Stimulated activated naive CD4-positive, alpha-beta T cell (primary cell): ENCODE data around the gene FBXO21.

Experiments used
- DNase-seq, 6 experiments: peaks; one replicate each; lab custom pipeline; 2025; lab: John Stamatoyannopoulos, UW

The FBXO21 gene

GRCh38 chr12:117162633-117163032 is 27.6 kb downstream of the FBXO21 start:
- no peak for DNase-seq

DNA sequence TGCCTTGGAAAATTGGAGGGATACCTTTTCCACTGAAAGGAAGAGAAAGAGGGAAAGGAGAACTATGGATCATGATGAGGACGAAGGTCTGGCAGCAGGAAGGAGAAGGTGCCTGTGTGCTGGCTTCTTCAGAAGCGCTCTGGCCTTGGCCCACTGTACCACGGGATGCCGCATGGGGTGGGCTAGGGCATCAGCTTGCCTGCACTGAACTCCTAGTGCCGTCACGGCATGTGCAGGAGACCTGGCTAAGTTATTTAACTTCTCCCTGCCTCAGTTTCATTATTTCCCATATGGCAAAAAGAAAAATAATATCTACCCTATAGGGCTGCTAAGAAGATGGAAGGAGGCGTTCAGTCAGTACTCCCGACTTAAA is 28.1 kb downstream of the FBXO21 start:
- no peak for DNase-seq

- no peak for DNase-seq
Measured at GRCh38 chr12:117161460-117162166, 28.7 kb downstream of the FBXO21 start.

DNA sequence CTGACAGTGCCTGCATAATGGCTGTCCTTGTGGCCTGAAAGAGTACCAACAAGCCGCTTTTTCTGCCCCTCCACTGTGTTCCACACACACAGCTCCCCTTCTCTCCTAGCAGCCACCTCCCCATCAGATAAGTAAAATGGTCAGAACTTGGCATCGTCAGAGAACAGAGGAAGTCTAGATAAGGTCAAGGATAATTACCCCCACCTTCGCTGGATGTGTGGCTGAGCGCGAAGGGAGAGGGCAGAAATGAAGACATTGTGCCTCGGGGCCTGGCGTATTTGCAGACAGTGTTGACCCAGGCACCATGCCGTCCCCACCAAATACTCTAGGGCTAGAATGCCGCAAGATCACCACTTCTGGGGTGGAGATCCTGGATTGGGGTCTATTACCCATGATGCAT is 30.6 kb downstream of the FBXO21 start:
- no peak for DNase-seq

- no peak for DNase-seq
Measured at GRCh38 chr12:117158911-117159553, 31.2 kb downstream of the FBXO21 start.

GRCh38 chr12:117158096-117158495 is 32.2 kb downstream of the FBXO21 start:
- DNase-seq, result no peak

DNA sequence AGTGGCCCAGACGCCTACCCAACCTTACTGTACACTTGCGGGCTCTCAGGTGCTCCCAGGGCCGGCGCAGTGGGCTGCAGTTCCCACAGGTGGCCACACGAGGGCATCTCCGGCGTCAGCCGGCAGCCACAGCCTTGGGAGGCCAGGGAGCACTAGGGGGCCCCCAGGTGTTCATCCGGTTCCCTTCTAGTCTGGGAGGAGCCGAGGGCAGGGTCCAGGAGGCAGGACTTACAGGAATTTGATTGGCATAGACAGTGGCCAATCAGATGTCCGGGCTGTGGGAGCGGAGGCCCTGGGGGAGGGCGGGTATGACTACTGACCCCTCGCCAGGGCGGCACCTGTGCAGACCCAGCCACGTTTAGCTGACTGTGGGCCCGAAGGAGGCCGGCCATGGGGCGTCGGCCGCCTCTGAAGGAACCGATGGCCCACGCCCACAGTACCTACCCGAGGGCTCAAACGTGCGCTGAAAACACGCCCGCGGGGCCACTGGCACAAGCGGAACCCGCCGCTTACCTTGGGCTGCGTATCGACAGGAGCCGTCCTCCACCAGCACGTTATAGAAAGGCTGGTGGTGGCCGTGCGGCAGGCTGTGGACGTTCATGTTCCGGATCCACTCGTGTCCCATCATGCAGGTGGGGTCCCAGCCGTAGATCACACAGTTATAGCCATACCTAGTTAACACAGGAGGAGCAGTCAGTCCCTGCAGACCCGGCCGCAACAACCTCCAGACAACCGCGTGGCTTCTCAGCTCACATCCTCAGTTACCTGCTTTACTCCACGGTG is 34.8 kb downstream of the FBXO21 start:
- peak; percentile 42 to 73 (median 57) for DNase-seq

- no peak for DNase-seq
Measured at GRCh38 chr12:117152793-117153775, 37.2 kb downstream of the FBXO21 start.

DNA sequence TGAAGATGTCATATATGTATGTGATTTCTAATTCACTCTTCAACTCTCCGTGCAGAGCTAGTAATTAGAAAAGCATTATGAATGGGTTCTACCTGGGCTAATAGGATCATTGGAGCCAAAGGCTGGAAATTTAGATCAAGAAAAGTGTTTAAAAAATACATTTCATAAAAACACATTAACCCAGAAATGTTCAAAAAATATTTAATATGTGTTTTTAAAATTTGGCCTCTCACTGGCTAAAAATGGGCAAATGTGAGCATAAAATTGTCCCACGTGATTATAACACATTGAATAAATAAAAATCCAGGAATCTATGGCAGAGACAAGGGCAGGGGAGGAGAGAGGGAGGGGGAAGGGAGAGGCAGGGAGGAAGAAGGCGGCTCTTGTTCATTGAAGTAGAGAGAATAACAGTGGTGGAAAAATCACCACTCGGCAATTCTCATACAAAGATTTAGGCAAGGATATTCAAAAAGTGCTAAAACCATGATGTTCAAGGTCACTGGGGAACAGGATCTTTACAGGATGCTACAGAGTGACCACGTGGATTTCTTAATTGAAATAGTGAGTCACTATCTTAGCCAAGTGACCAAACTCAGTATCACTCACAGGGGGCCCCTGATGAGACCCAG is 38.8 kb downstream of the FBXO21 start:
- DNase-seq, result no peak

GRCh38 chr12:117149431-117149830 is 40.8 kb downstream of the FBXO21 start:
- DNase-seq, result no peak

GRCh38 chr12:117148642-117149041 is 41.6 kb downstream of the FBXO21 start:
- no peak for DNase-seq

DNA sequence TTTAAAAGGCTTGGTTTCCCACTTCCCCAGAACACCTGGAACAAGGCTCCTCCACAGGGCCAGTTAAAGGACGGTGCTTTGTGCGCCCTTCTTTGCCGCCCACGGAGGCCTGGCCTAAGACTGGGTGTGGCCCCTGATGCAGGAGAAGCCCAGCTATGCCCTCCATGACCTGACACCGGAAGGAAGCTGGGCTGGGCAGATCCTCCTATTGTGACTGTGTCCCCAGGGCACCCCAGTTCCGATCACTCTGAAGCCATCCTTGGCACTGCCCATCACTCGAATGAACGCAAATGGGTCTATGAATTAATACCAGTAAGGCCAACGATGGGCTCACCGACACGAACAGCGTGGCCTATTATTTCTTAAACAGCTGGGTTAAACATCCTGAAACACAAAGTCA is 42.6 kb downstream of the FBXO21 start:
- no peak for DNase-seq

- no peak for DNase-seq
Measured at GRCh38 chr12:117145597-117146154, 44.6 kb downstream of the FBXO21 start.

DNA sequence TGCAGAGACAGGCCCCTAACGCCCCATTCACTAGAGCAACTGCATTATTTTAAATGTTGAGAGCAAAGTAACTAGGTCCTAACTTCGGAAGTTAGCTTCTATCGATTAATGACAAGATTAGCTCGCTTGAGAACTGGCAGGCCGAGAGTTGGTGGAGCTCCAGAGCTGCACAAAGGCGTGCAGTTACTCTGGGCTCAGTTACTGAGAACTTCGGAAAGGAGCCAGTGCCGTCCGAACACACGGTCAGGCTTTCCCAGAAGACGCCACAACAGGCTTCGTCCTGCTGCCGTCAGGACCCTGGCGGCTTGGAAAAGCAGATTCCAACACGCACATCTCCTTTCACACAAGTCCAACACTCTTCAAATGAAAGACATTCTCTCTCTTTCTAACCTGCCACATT is 45.7 kb downstream of the FBXO21 start:
- no peak for DNase-seq

- DNase-seq, result no peak
Measured at GRCh38 chr12:117143008-117143532, 47.2 kb downstream of the FBXO21 start.

DNA sequence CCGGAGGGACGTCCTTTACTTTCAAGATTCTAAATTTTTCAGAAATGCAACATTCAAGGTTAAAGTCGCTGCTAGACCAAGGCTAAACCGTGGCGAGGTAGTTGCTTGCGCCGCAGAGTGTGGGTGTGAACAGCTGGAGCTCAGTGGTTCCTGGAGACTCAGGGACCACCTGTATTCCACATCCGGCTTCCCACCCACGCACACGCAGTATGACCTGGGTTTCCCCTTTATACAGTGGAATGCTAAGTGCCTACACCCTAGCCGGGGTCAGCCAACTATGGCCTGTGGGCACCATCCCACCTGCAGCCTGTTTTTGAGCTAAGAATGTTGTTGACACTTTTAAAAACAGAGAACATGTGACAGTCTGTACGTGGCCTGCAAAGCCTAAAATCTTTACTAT is 48.2 kb downstream of the FBXO21 start:
- DNase-seq, result no peak

DNA sequence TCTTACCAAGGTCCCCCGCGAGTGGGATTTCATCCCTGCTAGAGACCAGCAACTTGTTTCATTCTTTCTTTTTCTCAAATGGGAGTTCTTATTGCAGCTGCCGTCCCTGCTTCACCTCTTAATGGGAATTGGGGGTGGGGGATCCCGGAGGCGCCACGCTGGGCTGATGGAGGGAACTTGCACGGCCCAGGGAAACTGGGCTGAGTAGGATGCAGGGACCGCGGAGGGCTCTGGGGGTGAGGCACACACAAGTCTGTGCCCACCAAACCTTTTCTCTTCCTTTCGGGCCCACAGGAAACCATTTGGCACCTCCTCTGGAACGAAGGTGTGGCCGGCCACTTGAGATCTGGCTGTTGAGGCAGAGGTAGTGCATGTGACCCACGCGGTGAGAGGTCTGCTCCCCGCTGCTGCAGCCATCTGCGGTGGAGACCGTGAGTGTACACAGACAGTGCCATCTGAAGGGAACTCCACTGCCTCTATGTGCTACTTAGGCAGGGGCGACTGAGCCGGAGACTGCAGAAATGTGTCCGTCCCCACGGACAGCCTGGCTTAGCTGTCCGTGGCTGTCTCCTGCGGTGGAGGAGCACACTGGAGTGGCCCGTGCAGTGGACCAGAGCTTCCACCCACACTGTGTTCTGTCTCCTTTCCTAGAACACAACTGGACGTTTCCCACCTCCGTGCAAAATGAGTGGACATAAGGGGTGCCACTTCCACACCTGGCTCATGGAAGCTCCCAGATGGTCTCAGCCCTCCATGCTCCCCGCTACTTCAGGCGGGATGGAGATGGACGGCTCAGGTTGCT is 49.0 kb downstream of the FBXO21 start:
- DNase-seq, result no peak

- DNase-seq, result no peak
Measured at GRCh38 chr12:117140397-117141096, 49.7 kb downstream of the FBXO21 start.

GRCh38 chr12:117139025-117139717 is 51.1 kb downstream of the FBXO21 start:
- DNase-seq, result no peak
